RWPE2 (cell line): ENCODE data around the gene BRPF3.

Experiments used
- ATAC-seq: fragments of 200-7000 bp; cut with Tn5 transposase; 3 replicates; pipeline ENCODE4 v1.9.1; 2021; ENCODE audit warnings: low read depth
- DNase-seq: peaks from one replicate; pipeline ENCODE4 v3.0.0-alpha.2; 2020; ENCODE audit warnings: low spot score
- H3K27ac ChIP-seq: fragments of 450-650 bp; 2 replicates; pipeline ENCODE4 v1.5.1; 2017; ENCODE audit warnings: mild to moderate bottlenecking; ENCODE audit not compliant: poor library complexity, severe bottlenecking
- H3K27me3 ChIP-seq: fragments of 250-450 bp; sonication (Bioruptor Pico); 2 replicates; pipeline ENCODE4 v1.5.1; 2021; ENCODE audit warnings: mild to moderate bottlenecking, moderate library complexity; ENCODE audit not compliant: insufficient read depth, poor library complexity, severe bottlenecking
- H3K36me3 ChIP-seq: fragments of 250-450 bp; sonication (Bioruptor Pico); 2 replicates; pipeline ENCODE4 v1.5.1; 2020; ENCODE audit warnings: low read depth, mild to moderate bottlenecking, moderate library complexity
- H3K4me1 ChIP-seq: fragments of 250-450 bp; sonication (Bioruptor Pico); 2 replicates; pipeline ENCODE4 v1.5.1; 2021; ENCODE audit warnings: mild to moderate bottlenecking, moderate library complexity; ENCODE audit not compliant: insufficient read depth, poor library complexity, severe bottlenecking
- H3K4me3 ChIP-seq: fragments of 250-450 bp; sonication (Bioruptor Pico); 2 replicates; pipeline ENCODE4 v1.5.1; 2021; ENCODE audit warnings: mild to moderate bottlenecking, moderate library complexity; ENCODE audit not compliant: severe bottlenecking
- H3K9me3 ChIP-seq: fragments of 250-450 bp; sonication (Bioruptor Pico); 2 replicates; pipeline ENCODE4 v1.5.1; 2021; ENCODE audit warnings: mild to moderate bottlenecking, moderate library complexity; ENCODE audit not compliant: severe bottlenecking
- CTCF ChIP-seq: fragments of 450-650 bp; IDR thresholded peaks from one replicate; pipeline ENCODE4 v1.5.1; 2017; ENCODE audit warnings: mild to moderate bottlenecking, moderate library complexity; ENCODE audit not compliant: poor library complexity, severe bottlenecking

Gene BRPF3

DNA sequence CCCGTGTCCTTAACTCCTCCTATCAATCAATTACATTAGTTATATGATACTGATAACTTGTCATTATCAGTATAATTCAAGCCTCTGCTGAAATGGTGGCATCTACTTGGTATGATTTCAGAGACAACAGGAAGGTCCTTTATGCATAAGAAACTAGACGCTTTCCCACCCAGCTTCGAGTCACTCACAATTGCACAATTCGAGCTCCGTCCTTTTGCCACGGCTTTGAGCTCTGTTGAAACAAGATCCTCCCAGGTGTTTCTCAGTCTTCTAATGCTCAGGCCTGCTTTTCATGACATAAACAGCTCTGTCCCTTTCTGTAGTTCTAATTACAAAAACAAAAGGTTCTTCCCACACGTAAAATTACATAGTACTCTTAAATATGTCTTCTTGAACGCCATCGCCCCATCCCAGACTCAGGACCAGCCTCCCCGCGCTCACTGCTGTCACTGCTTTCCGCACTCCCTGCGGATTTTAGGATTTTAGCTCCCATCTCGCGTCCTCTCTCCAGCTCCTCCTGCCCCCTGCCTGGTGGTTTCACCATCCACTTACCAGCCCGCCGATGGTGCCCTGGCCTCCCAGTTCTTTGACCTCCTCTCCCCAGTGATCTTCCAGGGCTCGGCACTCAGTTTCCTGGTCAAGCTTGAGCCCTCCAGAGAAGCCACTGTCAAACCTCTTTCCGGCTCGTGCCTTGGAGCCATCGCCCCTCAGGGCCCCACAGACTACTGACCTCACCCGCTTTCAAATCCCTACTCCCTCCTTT lies 50.1 kb downstream of the BRPF3 start:
- no peak for DNase-seq
- TF ChIP-seq CTCF: no peak
- ATAC-seq: no peak
- H3K27me3 ChIP-seq: no peaks in the 10 kb centered on the region
- peaks cover 14% of the 10 kb centered on the region for H3K4me1 ChIP-seq
- H3K9me3 ChIP-seq: no peaks in the 10 kb centered on the region
- no peaks in the 10 kb centered on the region for H3K36me3 ChIP-seq
- H3K4me3 ChIP-seq: no peak overlapping the region
- H3K27ac ChIP-seq: no peak overlapping the region

DNA sequence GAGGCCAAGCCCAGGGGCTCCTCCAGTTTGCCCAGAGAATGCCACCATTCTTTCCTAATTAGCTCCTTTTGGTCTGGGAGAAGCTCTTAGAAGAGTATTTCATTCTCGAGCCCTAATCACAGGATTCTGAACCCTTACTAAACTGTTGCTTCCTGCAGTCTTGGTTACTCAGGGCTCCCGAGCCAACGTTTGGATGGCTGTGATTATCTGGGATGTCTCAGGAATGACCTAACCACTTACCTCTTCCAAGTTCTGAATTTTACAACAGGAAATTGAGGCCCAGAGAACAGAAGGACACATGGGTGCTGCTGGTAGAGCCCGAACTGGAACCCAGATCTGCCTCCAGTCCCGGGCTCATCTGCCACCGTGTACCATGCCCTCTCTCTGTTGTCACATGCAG lies 51.1 kb downstream of the BRPF3 start:
- Histone ChIP-seq H3K4me1 (peaks cover 14% of the 10 kb centered on the region), H3K4me3 (no peak overlapping the region), H3K36me3 (no peaks in the 10 kb centered on the region), H3K27me3 (no peaks in the 10 kb centered on the region), H3K27ac (peak overlapping the region; percentile 18), H3K9me3 (no peaks in the 10 kb centered on the region)
- ATAC-seq: no peak
- DNase-seq: no peak
- no peak for TF ChIP-seq CTCF

- ATAC-seq: peak; percentile 46; the same call in 1 of the 3 replicates
- H3K27ac ChIP-seq: no peak overlapping the region
- peaks cover 14% of the 10 kb centered on the region for H3K4me1 ChIP-seq
- no peak for TF ChIP-seq CTCF
- H3K27me3 ChIP-seq: no peaks in the 10 kb centered on the region
- no peaks in the 10 kb centered on the region for H3K36me3 ChIP-seq
- H3K9me3 ChIP-seq: no peaks in the 10 kb centered on the region
- H3K4me3 ChIP-seq: no peak overlapping the region
- no peak for DNase-seq
Observed at GRCh38 chr6:36248980-36249379, 52.4 kb downstream of the BRPF3 start.

DNA sequence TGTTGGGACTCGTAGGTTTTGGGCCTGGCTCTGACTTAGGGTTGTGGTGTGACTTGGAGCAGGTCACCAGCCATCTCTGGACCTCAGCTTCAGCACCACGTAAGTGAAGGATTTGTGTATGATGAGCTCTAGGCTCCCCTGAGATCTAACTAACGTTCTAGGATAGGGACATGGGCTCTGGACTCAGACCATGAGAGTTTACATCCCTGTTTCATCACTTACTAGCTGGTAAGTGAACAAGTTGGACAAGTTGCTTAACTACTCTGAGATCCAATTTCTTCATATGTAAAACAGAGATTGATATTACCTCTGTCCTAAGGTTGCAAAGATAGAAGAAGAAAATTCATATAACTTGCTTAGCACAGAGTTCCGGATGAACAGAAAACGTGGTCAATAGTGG lies 53.0 kb downstream of the BRPF3 start:
- no peak overlapping the region for H3K4me3 ChIP-seq
- no peak for TF ChIP-seq CTCF
- H3K27me3 ChIP-seq: no peaks in the 10 kb centered on the region
- peaks cover 14% of the 10 kb centered on the region for H3K4me1 ChIP-seq
- no peak for ATAC-seq
- no peak overlapping the region for H3K27ac ChIP-seq
- no peaks in the 10 kb centered on the region for H3K36me3 ChIP-seq
- no peaks in the 10 kb centered on the region for H3K9me3 ChIP-seq
- no peak for DNase-seq

DNA sequence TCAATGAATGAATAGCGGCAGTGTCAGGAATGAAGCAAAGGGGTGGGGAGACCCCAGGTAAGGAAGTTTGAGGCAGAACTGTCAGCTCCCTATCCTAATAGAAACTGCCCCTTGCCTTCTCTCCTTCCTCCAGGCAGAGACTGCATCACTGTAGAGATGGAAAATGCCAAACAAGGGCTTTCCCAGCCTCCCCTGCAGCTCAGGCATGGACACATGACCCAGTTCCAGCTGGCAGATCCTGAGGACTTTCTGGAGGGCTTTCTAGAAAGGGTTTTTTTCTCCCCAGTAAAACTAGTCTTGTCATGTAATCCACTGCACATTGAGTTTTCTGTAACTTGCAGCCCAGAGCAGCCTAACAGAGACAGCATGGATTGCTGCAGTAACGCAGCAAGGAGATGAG lies 55.5 kb downstream of the BRPF3 start:
- DNase-seq: no peak
- H3K27ac ChIP-seq: no peak overlapping the region
- peaks cover 14% of the 10 kb centered on the region for H3K4me1 ChIP-seq
- no peaks in the 10 kb centered on the region for H3K27me3 ChIP-seq
- no peaks in the 10 kb centered on the region for H3K36me3 ChIP-seq
- no peak for ATAC-seq
- no peak overlapping the region for H3K4me3 ChIP-seq
- no peak for TF ChIP-seq CTCF
- H3K9me3 ChIP-seq: no peaks in the 10 kb centered on the region
